Gastroesophageal sphincter (tissue), 4 donors: Measurements from ENCODE around the gene GABRB2. TPM values are rescaled to one million over a fixed set of nuclear protein-coding genes. Genes with fewer than 3 reads are reported as not detected.
"Not testable (repeated sequence)": the region's sequence is repeated elsewhere in the genome, so short reads cannot be mapped to it uniquely, and the experiment has no call there.

Source experiments
- ATAC-seq: fragments of 150-250 bp; one replicate; pipeline ENCODE4 v1.9.1; 2016; ENCODE audit warnings: mild to moderate bottlenecking, moderate library complexity
- H3K27ac ChIP-seq, 4 donors: fragments of 200-600 bp; sonication (generic) in 3 of 4; 1 replicate in 3 of 4; 2 replicates in 1 of 4; pipeline ENCODE4 v1.5.1; 2016 to 2019
- H3K27me3 ChIP-seq: fragments of 200-600 bp; sonication (generic); one replicate; pipeline ENCODE4 v1.5.1; 2019
- H3K36me3 ChIP-seq, 2 donors: fragments of 200-600 bp; sonication (generic); one replicate each; pipeline ENCODE4 v1.5.1; 2019; ENCODE audit warnings: control low read depth in 1 of 2
- H3K4me1 ChIP-seq, 3 donors: fragments of 200-600 bp; sonication (generic); 1 replicate in 2 of 3; 2 replicates in 1 of 3; pipeline ENCODE4 v1.5.1; 2016 to 2019; ENCODE audit warnings: control low read depth in 2 of 3
- H3K4me3 ChIP-seq, 2 donors: fragments of 200-600 bp; sonication (generic); one replicate each; pipeline ENCODE4 v1.5.1; 2019; ENCODE audit warnings: mild to moderate bottlenecking in 1 of 2, moderate library complexity in 1 of 2
- H3K9me3 ChIP-seq, 3 donors: fragments of 200-600 bp; sonication (generic); one replicate each; pipeline ENCODE4 v1.5.1; 2017 to 2019; ENCODE audit warnings: control low read depth in 2 of 3
- CTCF ChIP-seq, 4 experiments: fragments of 200-600 bp in 2 of 4; fragments of 450-650 bp in 2 of 4; sonication (generic) in 1 of 4; IDR thresholded peaks; one replicate each; pipeline ENCODE4 v1.5.1; 2017 to 2019; ENCODE audit warnings: antibody characterized with exemption in 4 of 4, mild to moderate bottlenecking in 2 of 4, moderate library complexity in 2 of 4
- EP300 ChIP-seq: sonication (generic); formaldehyde crosslinking; IDR thresholded peaks from one replicate; pipeline ENCODE4 v1.6.1; 2017; ENCODE audit warnings: antibody characterized with exemption, mild to moderate bottlenecking
- POLR2A ChIP-seq, 2 donors: fragments of 450-650 bp; IDR thresholded peaks; one replicate each; pipeline ENCODE4 v1.6.1; 2017; ENCODE audit warnings: antibody characterized with exemption in 2 of 2, mild to moderate bottlenecking in 2 of 2, moderate library complexity in 1 of 2
- POLR2AphosphoS5 ChIP-seq: sonication (generic); formaldehyde crosslinking; IDR thresholded peaks from one replicate; pipeline ENCODE4 v1.6.1; 2017; ENCODE audit warnings: antibody characterized with exemption
- WGBS, 2 donors: methylation state at CpG; one replicate each; pipeline ENCODE4 v1.1.5; 2018; ENCODE audit warnings: low coverage in 1 of 2; 5-methylcytosine and 5-hydroxymethylcytosine counted together
- total RNA-seq, 4 donors: library from RNA; depleted of rRNA; stranded (reverse); fragments of >200 nt; gene quantifications; one replicate each; pipeline ENCODE4 v1.1.0, GENCODE V29; 2016

The GABRB2 gene
- total RNA-seq, 4 donors from 2014 or later, result 1.0 to 17.3 (median 1.1) TPM

GRCh38 chr5:161530700-161531099, 15.8 kb downstream of the GABRB2 start:
- Histone ChIP-seq H3K4me3 (no peak overlapping the region), H3K9me3 (no peaks in the 10 kb centered on the region), H3K27me3 (no peaks in the 10 kb centered on the region), H3K36me3 (no peaks in the 10 kb centered on the region), H3K4me1 (no peaks in the 10 kb centered on the region), H3K27ac (no peak overlapping the region)
- no peak for ATAC-seq
- TF ChIP-seq POLR2A (IDR thresholded peaks at IDR 0.05), result no peak
- TF ChIP-seq POLR2AphosphoS5, result no peak
- WGBS, 2 donors, result 48 to 58% methylated on average over 2 of the region's 2 CpGs

- 14 to 27% methylated on average over 1 of the region's 1 CpG for WGBS, 2 donors
- H3K27me3 ChIP-seq, result no peaks in the 10 kb centered on the region
- no peaks in the 10 kb centered on the region for H3K4me1 ChIP-seq
- no peaks in the 10 kb centered on the region for H3K36me3 ChIP-seq
- no peak overlapping the region for H3K27ac ChIP-seq
- no peak overlapping the region for H3K4me3 ChIP-seq
- TF ChIP-seq CTCF (IDR thresholded peaks at IDR 0.05) (no peak), POLR2A (IDR thresholded peaks at IDR 0.05) (no peak), POLR2AphosphoS5 (no peak), EP300 (no peak)
- ATAC-seq, result no peak
- H3K9me3 ChIP-seq, result peaks cover 0 to 4% (median 0%) of the 10 kb centered on the region in 3 donors
These were observed 32.6 kb downstream of the GABRB2 start for GRCh38 chr5:161513942-161514341.

GRCh38 chr5:161507591-161507990, 38.9 kb downstream of the GABRB2 start:
- Histone ChIP-seq H3K27ac (no peak overlapping the region), H3K27me3 (no peaks in the 10 kb centered on the region), H3K36me3 (no peaks in the 10 kb centered on the region), H3K4me3 (no peak overlapping the region), H3K9me3 (peaks cover 0 to 4% (median 0%) of the 10 kb centered on the region in 3 donors), H3K4me1 (no peaks in the 10 kb centered on the region)
- TF ChIP-seq CTCF (IDR thresholded peaks at IDR 0.05), result no peak
- WGBS, 2 donors, result 55 to 61% methylated on average over 2 of the region's 2 CpGs
- no peak for ATAC-seq

- 90 to 94% methylated on average over 6 to 10 of the region's 10 CpGs for WGBS, 2 donors
- H3K27me3 ChIP-seq, ATAC-seq, H3K27ac ChIP-seq, H3K36me3 ChIP-seq, H3K4me1 ChIP-seq, H3K9me3 ChIP-seq, H3K4me3 ChIP-seq: not testable (repeated sequence)
These were observed 41.4 kb downstream of the GABRB2 start for GRCh38 chr5:161505160-161505559.

GRCh38 chr5:161498531-161498930, 48.0 kb downstream of the GABRB2 start:
- H3K27me3 ChIP-seq, result no peaks in the 10 kb centered on the region
- H3K4me1 ChIP-seq, result no peaks in the 10 kb centered on the region
- no peaks in the 10 kb centered on the region for H3K36me3 ChIP-seq
- ATAC-seq, result no peak
- no peak overlapping the region for H3K27ac ChIP-seq
- H3K9me3 ChIP-seq, result peaks cover 0 to 16% (median 0%) of the 10 kb centered on the region in 3 donors
- no CpG with 5 or more reads among the region's 1 CpG for WGBS, 2 donors
- no peak overlapping the region for H3K4me3 ChIP-seq
- TF ChIP-seq EP300 (no peak), POLR2AphosphoS5 (no peak), POLR2A (IDR thresholded peaks at IDR 0.05) (no peak), CTCF (IDR thresholded peaks at IDR 0.05) (no peak)

GRCh38 chr5:161483721-161484120, 62.8 kb downstream of the GABRB2 start:
- ATAC-seq, result no peak
- TF ChIP-seq POLR2AphosphoS5, result no peak
- no peak for TF ChIP-seq POLR2A (IDR thresholded peaks at IDR 0.05)
- TF ChIP-seq EP300, result no peak
- TF ChIP-seq CTCF (IDR thresholded peaks at IDR 0.05), result no peak

More at GRCh38 chr5:161483721-161484120, 62.8 kb downstream of the GABRB2 start:
- Histone ChIP-seq H3K27me3 (no peaks in the 10 kb centered on the region), H3K4me1 (no peaks in the 10 kb centered on the region), H3K36me3 (no peaks in the 10 kb centered on the region), H3K27ac (no peak overlapping the region), H3K9me3 (no peaks in the 10 kb centered on the region), H3K4me3 (no peak overlapping the region)
